Left lobe of liver (tissue), 1 donor: ENCODE results near the gene TRMT2B. TPM values are rescaled to one million over a fixed set of nuclear protein-coding genes. Genes with fewer than 3 reads are reported as not detected.

Experiments
- total RNA-seq: library from RNA; stranded (reverse); gene quantifications from one replicate; pipeline ENCODE4 v1.2.1, GENCODE V29; 2021
- donor health status: DM: no; HTN: yes; CAD: no.

TRMT2B gene
- total RNA-seq, 1 donor from 2014 or later, result 9.7 TPM

Other genes with a start within 250 kb of the TRMT2B start
- 4.8 TPM for gene CSTF2, start 231.7 kb downstream of the TRMT2B start, total RNA-seq
- not detected for gene NOX1, start 177.8 kb downstream of the TRMT2B start, total RNA-seq
- 0.05 TPM for gene XKRX, start 123.2 kb downstream of the TRMT2B start, total RNA-seq
- not detected for gene ARL13A, start 82.4 kb downstream of the TRMT2B start, total RNA-seq
- not detected for gene TMEM35A, start 26.8 kb upstream of the TRMT2B start, total RNA-seq
- gene CENPI, start 46.1 kb upstream of the TRMT2B start, total RNA-seq, result 0.40 TPM
- gene DRP2, start 167.7 kb upstream of the TRMT2B start, total RNA-seq, result not detected
- 0.08 TPM for gene TAF7L, start 239.2 kb upstream of the TRMT2B start, total RNA-seq